MM.1S (cell line): ENCODE measurements around the gene CTBP1.

Experiments
- CTCF ChIP-seq: fragments of 300-600 bp; sonication (generic); IDR thresholded peaks from 2 replicates; pipeline ENCODE4 v1.5.1; 2016; ENCODE audit warnings: antibody characterized with exemption, low read length, mixed read lengths
- EZH2 ChIP-seq: fragments of 300-600 bp; sonication (generic); optimal IDR thresholded peaks from 2 replicates; pipeline ENCODE3; 2017; ENCODE audit warnings: low read depth, mild to moderate bottlenecking, antibody characterized with exemption, low read length, mixed read lengths

GRCh38 chr4:1196421-1197183 lies 52.3 kb downstream of the CTBP1 start:
- TF ChIP-seq CTCF (no peak), EZH2 (no peak)
